Measurements from ENCODE around the gene UGT1A10. TPM values are rescaled to one million over a fixed set of nuclear protein-coding genes. Genes with fewer than 3 reads are reported as not detected.

The UGT1A10 gene
- total RNA-seq, 1 donor from 2014 or later, result not detected

- intact Hi-C loops (cut with DNase I), result no loop called here
- no peak for DNase-seq (ENCODE audit: extremely low spot score in 2 of 2)
- Histone ChIP-seq H3K36me3 (no peaks in the 10 kb centered on the region), H3K4me3 (no peak overlapping the region), H3K9me3 (no peaks in the 10 kb centered on the region), H3K4me1 (no peaks in the 10 kb centered on the region), H3K27ac (no peak overlapping the region), H3K27me3 (no peaks in the 10 kb centered on the region)
- TF ChIP-seq POLR2A (IDR thresholded peaks at IDR 0.05), result no peak
- TF ChIP-seq POLR2AphosphoS5 (IDR thresholded peaks at IDR 0.05; ENCODE audit: insufficient read depth in 1 of 2, low read depth in 1 of 2), result no peak
- TF ChIP-seq CTCF (IDR thresholded peaks at IDR 0.05), result no peak
Observed at GRCh38 chr2:233811732-233812131, 175.5 kb downstream of the UGT1A10 start.

GRCh38 chr2:233813236-233814055 lies 177.2 kb downstream of the UGT1A10 start:
- Histone ChIP-seq H3K4me3 (no peak overlapping the region), H3K9me3 (no peaks in the 10 kb centered on the region), H3K27me3 (no peaks in the 10 kb centered on the region), H3K4me1 (no peaks in the 10 kb centered on the region), H3K36me3 (no peaks in the 10 kb centered on the region), H3K27ac (no peak overlapping the region)
- no peak for DNase-seq (ENCODE audit: extremely low spot score in 2 of 2)
- intact Hi-C loops (cut with DNase I), result no loop called here
- TF ChIP-seq CTCF (IDR thresholded peaks at IDR 0.05) (no peak), POLR2AphosphoS5 (IDR thresholded peaks at IDR 0.05; ENCODE audit: insufficient read depth in 1 of 2, low read depth in 1 of 2) (no peak), POLR2A (IDR thresholded peaks at IDR 0.05) (no peak)

DNA sequence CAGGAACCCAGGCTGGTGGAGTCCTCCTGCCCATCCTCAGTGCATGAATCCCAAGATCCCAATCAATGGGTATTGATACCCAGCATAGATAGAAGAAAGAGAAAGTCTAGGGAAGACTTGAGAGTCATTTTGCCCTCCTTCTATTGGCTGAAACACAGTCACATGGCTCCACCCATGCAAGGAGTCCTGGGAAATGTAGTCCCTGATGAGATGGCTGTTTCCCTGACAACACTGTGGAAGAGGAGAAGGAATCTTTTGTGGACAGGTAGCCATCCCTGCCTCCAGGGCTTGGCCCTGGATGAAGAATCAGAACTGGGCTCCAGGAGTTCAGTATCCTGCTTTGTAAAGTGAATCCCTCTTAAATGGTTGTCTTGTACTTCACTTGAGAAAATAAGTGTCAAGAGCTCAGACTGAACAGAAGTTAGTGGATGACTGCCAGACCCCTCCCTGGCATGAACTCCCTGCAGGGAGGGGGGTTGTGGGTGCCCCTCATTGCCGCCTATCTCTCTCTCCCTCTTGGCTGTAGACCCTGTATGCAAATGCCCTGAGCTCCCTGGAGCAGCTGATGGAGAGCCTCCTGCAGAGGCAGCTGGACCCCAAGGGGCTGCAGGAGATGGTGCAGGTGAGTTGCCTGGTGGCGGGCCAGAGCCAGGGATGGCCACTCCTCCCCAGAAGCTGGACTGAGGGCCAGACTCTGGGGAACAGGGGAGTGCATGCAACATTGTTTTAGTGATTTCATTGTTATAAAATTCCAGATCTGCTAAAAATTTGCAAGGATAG lies 178.0 kb downstream of the UGT1A10 start:
- no peak for DNase-seq (ENCODE audit: extremely low spot score in 2 of 2)
- Histone ChIP-seq H3K27me3 (no peaks in the 10 kb centered on the region), H3K27ac (no peak overlapping the region), H3K4me1 (no peaks in the 10 kb centered on the region), H3K4me3 (no peak overlapping the region), H3K9me3 (no peaks in the 10 kb centered on the region), H3K36me3 (no peaks in the 10 kb centered on the region)
- TF ChIP-seq CTCF (IDR thresholded peaks at IDR 0.05) (no peak), POLR2AphosphoS5 (IDR thresholded peaks at IDR 0.05; ENCODE audit: insufficient read depth in 1 of 2, low read depth in 1 of 2) (no peak), POLR2A (IDR thresholded peaks at IDR 0.05) (no peak)
- intact Hi-C loops (cut with DNase I), result no loop called here

DNA sequence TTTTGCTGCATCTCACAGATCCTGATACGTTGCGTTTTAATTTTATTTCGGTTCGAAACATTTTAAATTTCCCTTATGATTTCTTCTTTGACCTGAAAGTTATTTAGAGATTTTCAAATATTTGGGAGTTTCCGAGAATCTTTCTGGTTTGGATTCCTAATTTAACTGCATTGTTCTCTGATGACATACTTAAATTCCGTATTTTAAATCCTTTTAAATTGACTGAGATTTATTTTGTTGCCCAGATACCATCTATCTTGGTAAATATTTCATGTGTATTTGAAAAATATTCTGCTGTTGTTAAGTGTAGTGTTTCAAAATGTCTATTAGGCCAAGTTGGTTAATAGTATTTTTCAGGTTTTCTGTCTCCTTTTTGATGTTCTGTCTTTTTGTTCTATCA lies 179.6 kb downstream of the UGT1A10 start:
- no peaks in the 10 kb centered on the region for H3K27me3 ChIP-seq
- intact Hi-C loops (cut with DNase I), result no loop called here
- no peaks in the 10 kb centered on the region for H3K36me3 ChIP-seq
- no peak for DNase-seq (ENCODE audit: extremely low spot score in 2 of 2)
- H3K4me3 ChIP-seq, result no peak overlapping the region
- H3K27ac ChIP-seq, result no peak overlapping the region
- H3K9me3 ChIP-seq, result no peaks in the 10 kb centered on the region
- H3K4me1 ChIP-seq, result no peaks in the 10 kb centered on the region
- TF ChIP-seq POLR2A (IDR thresholded peaks at IDR 0.05) (no peak), POLR2AphosphoS5 (IDR thresholded peaks at IDR 0.05; ENCODE audit: insufficient read depth in 1 of 2, low read depth in 1 of 2) (no peak), CTCF (IDR thresholded peaks at IDR 0.05) (no peak)

GRCh38 chr2:233816334-233816733 lies 180.1 kb downstream of the UGT1A10 start:
- DNase-seq (ENCODE audit: extremely low spot score in 2 of 2), result no peak
- Histone ChIP-seq H3K36me3 (no peaks in the 10 kb centered on the region), H3K4me1 (no peaks in the 10 kb centered on the region), H3K27me3 (no peaks in the 10 kb centered on the region), H3K27ac (no peak overlapping the region), H3K9me3 (no peaks in the 10 kb centered on the region), H3K4me3 (no peak overlapping the region)
- TF ChIP-seq CTCF (IDR thresholded peaks at IDR 0.05) (no peak), POLR2AphosphoS5 (IDR thresholded peaks at IDR 0.05; ENCODE audit: insufficient read depth in 1 of 2, low read depth in 1 of 2) (no peak), POLR2A (IDR thresholded peaks at IDR 0.05) (no peak)
- intact Hi-C loops (cut with DNase I), result no loop called here

Data from vagina (tissue), 2 donors.